Measurements from ENCODE around the gene ADAMTS20.
"Not testable (repeated sequence)": the region's sequence is repeated elsewhere in the genome, so short reads cannot be mapped to it uniquely, and the experiment has no call there.

ADAMTS20 gene

DNA sequence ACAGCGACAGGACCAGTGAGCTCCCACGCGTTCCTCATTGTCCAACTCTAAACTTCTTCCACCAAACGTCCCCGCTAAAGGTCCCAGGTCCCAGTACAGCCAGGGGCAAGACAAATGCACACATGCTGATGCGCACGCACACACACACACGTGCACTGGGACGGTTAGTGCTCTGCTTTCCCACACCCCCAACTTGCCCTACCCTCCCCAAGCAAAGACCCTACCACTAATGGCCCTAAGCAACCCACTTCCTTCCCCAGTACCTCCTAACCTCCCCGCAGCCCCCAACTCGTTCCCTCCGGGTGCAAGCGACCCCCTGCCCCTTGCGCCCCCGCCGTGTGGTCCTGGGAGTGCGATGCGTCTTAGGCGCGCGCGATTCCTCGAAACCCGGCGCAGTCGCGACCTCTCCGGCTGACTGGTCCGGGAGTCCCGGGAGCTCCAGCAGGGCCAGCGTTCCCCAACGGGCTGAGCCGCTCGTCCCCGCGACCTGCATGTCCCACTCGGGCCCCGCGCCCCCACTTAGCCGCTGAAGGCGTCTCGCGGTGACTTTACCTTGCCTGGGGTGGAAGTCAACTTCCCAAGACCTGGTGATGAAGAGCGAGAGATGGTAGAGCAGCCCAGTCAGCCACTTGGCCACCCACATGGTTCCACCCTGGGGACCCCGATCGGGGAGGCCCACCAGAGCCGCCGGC lies 578 bp downstream of the ADAMTS20 start:
- DNase-seq (ENCODE audit: extremely low spot score): peak; percentile 33
- ChIA-PET POLR2A (no interaction called here), CTCF (no interaction called here)
- TF ChIP-seq ARNT (IDR thresholded peaks at IDR 0.05): no peak
- TF ChIP-seq BHLHE40 (IDR thresholded peaks at IDR 0.05; ENCODE audit: borderline replicate concordance): no peak
- peak; percentile 68 for TF ChIP-seq L3MBTL2 (conservative IDR thresholded peaks at IDR 0.05)

DNA sequence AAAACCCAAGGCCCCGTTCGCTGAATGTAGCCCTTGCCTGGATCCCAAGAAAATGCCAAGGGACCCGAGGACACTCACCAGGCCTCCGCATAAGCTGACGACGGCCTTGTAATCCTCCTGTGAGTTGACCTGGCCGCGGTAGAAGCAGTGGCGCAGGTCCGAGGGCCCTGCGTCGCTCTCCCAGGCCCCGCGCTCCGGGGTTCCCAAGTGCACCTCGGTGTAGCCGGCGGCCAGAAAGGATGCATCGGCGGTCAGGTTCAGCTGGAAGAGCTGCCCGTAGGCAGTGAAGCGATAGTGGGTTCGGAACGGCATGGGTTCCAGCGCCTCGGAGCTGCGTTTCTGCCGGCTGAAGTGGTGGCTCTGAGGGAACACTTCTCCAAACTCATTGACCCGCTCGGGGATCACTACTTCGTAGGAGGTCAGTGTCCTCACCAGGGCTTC lies 1.2 kb downstream of the ADAMTS20 start:
- POLR2A ChIA-PET: no interaction called here
- DNase-seq (ENCODE audit: extremely low spot score): no peak
- CTCF ChIA-PET: no interaction called here
- no peak for TF ChIP-seq L3MBTL2 (conservative IDR thresholded peaks at IDR 0.05)
- no peak for TF ChIP-seq BHLHE40 (IDR thresholded peaks at IDR 0.05; ENCODE audit: borderline replicate concordance)

DNA sequence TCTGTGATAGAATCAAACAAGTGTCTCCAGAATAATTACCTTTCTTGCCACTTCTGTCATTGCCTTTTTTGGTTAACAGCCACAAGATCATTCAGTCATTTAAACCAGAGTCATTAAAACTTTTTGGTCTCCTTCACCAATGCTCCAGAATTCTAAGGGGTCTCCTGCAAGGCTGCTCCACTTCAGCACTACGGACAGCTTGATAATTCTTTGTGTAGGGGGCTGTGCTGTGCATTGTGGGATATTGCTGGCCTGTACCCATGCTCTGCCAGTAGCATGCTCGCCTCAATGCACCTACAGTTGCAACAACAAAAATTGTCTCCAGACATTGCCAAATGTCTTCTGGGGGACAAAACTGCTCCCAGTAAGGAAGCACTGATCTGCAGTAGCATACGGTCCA lies 7.3 kb downstream of the ADAMTS20 start:
- CTCF ChIA-PET: no interaction called here
- POLR2A ChIA-PET: no interaction called here
- no peak for TF ChIP-seq FOXM1 (IDR thresholded peaks at IDR 0.05; ENCODE audit: borderline replicate concordance)

DNA sequence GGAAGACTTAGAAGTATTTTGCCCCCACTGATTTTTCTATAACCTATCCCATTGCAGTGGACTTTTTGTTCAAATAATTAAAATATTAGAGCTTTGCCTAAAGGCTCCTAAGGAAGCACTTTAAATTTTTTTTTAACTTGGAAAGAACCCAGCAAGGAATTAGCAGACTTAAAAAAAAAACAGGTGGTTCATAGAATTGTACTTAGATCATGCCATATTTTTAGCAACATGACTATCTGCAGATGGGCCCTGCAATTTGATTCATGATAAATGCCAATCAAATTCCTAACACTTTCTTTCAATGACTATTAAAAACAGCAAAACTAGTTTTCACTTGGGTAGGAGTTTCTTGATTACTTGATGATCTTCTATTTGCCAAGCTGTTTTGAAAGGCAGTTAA lies 11.5 kb downstream of the ADAMTS20 start:
- TF ChIP-seq ELF4 (IDR thresholded peaks at IDR 0.05) (no peak), FOXK2 (IDR thresholded peaks at IDR 0.05) (no peak)
- ChIA-PET POLR2A (no interaction called here), CTCF (no interaction called here)

More for the DNA sequence above, 7.3 kb downstream of the ADAMTS20 start:
- no peak for DNase-seq (ENCODE audit: extremely low spot score)

GRCh38 chr12:43537675-43538074 lies 14.3 kb downstream of the ADAMTS20 start:
- DNase-seq (ENCODE audit: extremely low spot score); POLR2A ChIA-PET: not testable (repeated sequence)

More for the DNA sequence above, 11.5 kb downstream of the ADAMTS20 start:
- no peak for DNase-seq (ENCODE audit: extremely low spot score)

DNA sequence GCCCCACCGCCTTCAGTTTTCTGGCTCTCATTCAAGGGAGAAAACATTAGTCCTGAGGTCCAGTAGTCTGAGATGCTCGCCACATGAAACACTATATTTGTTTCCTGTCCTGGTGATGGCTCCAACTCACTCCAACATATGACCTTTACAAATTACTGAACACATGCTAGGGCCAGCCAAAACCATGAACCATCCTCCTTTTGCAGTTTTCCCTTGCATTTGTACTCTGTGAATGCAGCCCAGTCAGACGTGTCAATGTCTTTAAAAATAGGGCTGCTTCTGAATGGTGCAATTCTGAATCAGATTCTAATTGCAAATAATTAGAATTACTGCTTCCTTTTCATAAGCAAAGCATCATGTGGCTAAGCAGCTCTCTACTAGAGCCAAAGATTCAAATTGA lies 36.0 kb downstream of the ADAMTS20 start:
- ChIA-PET POLR2A (no interaction called here), CTCF (no interaction called here)
- no peak for TF ChIP-seq ELF4 (IDR thresholded peaks at IDR 0.05)
- TF ChIP-seq CTBP1 (IDR thresholded peaks at IDR 0.05; ENCODE audit: borderline replicate concordance): no peak
- no peak for TF ChIP-seq ARNT (IDR thresholded peaks at IDR 0.05)
- no peak for TF ChIP-seq PKNOX1 (IDR thresholded peaks at IDR 0.05)
- no peak for TF ChIP-seq FOXK2 (IDR thresholded peaks at IDR 0.05)
- TF ChIP-seq FOXA1 (IDR thresholded peaks at IDR 0.05): no peak
- no peak for DNase-seq (ENCODE audit: extremely low spot score)

More at GRCh38 chr12:43537675-43538074, 14.3 kb downstream of the ADAMTS20 start:
- CTCF ChIA-PET: not testable (repeated sequence)

- CTCF ChIA-PET: interaction anchor here (0.5 to 0.6 kb wide), 3 partner anchors 176 to 828 kb away, joined by 3 read pairs; no protein-coding TSS in a partner anchor
- TF ChIP-seq SUZ12 (IDR thresholded peaks at IDR 0.05) (no peak), HDGF (IDR thresholded peaks at IDR 0.05; ENCODE audit: borderline replicate concordance) (no peak), NFRKB (IDR thresholded peaks at IDR 0.05) (no peak), L3MBTL2 (conservative IDR thresholded peaks at IDR 0.05) (no peak), LEF1 (IDR thresholded peaks at IDR 0.05; ENCODE audit: borderline replicate concordance) (no peak), FOXM1 (IDR thresholded peaks at IDR 0.05; ENCODE audit: borderline replicate concordance) (no peak), BHLHE40 (IDR thresholded peaks at IDR 0.05; ENCODE audit: borderline replicate concordance) (no peak), CTBP1 (IDR thresholded peaks at IDR 0.05; ENCODE audit: borderline replicate concordance) (no peak), ELF4 (IDR thresholded peaks at IDR 0.05) (no peak), FOXA1 (IDR thresholded peaks at IDR 0.05) (no peak), TARDBP (IDR thresholded peaks at IDR 0.05) (no peak), PKNOX1 (IDR thresholded peaks at IDR 0.05) (no peak), SP1 (IDR thresholded peaks at IDR 0.05) (no peak)
- POLR2A ChIA-PET: no interaction called here
- DNase-seq (ENCODE audit: extremely low spot score): peak; percentile 9
Observed at GRCh38 chr12:43501703-43502102, 50.3 kb downstream of the ADAMTS20 start.

DNA sequence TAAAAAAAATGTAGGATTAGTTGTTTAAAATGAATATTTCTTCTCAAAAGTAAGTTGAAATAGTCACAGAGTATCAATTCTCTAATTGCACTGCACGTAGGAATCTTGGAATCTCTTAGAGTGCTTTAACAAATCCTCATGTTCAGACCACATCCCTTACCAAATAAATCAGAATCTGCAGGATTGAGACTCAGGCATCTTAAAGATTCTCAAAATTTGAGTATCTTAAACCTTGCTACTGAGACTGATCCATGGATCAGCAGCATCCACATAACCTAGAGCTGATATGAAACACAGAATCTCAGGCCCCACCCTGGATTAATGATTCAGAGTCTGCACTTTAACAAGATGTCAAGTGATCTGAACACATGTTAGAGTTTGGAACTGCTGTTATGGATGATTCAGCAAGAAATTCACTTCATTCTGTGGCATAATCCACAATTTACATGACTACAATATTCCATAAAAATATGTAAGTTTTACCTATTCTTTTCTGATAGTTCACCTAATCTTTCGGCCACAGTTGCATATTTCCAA lies 58.7 kb downstream of the ADAMTS20 start:
- ChIA-PET CTCF (no interaction called here), POLR2A (no interaction called here)
- TF ChIP-seq NFRKB (IDR thresholded peaks at IDR 0.05): no peak
- TF ChIP-seq SUZ12 (IDR thresholded peaks at IDR 0.05): no peak
- TF ChIP-seq L3MBTL2 (conservative IDR thresholded peaks at IDR 0.05): no peak
- no peak for TF ChIP-seq FOXK2 (IDR thresholded peaks at IDR 0.05)
- no peak for TF ChIP-seq HDGF (IDR thresholded peaks at IDR 0.05; ENCODE audit: borderline replicate concordance)
- no peak for TF ChIP-seq CTBP1 (IDR thresholded peaks at IDR 0.05; ENCODE audit: borderline replicate concordance)
- TF ChIP-seq PKNOX1 (IDR thresholded peaks at IDR 0.05): no peak
- no peak for TF ChIP-seq ARNT (IDR thresholded peaks at IDR 0.05)
- TF ChIP-seq BHLHE40 (IDR thresholded peaks at IDR 0.05; ENCODE audit: borderline replicate concordance): no peak
- TF ChIP-seq ELF4 (IDR thresholded peaks at IDR 0.05): no peak
- TF ChIP-seq FOXA1 (IDR thresholded peaks at IDR 0.05): no peak
- no peak for TF ChIP-seq LEF1 (IDR thresholded peaks at IDR 0.05; ENCODE audit: borderline replicate concordance)
- TF ChIP-seq FOXM1 (IDR thresholded peaks at IDR 0.05; ENCODE audit: borderline replicate concordance): no peak
- TF ChIP-seq TARDBP (IDR thresholded peaks at IDR 0.05): no peak
- TF ChIP-seq ZNF384 (IDR thresholded peaks at IDR 0.05): no peak
- DNase-seq (ENCODE audit: extremely low spot score): no peak
